ENCODE results near the gene CRHR2.

- TF ChIP-seq REST (IDR thresholded peaks at IDR 0.05; ENCODE audit: unreplicated experiment) (no peak), CTCF (conservative IDR thresholded peaks at IDR 0.05; ENCODE audit: low read depth in 2 of 2) (no peak)
Measured at GRCh38 chr7:30618080-30618676, 64.1 kb downstream of the CRHR2 start.

Measured in GM23338 (cell line).